ENCODE measurements around the gene SUMO2. TPM values are rescaled to one million over a fixed set of nuclear protein-coding genes. Genes with fewer than 3 reads are reported as not detected.
"Not testable (repeated sequence)": the region's sequence is repeated elsewhere in the genome, so short reads cannot be mapped to it uniquely, and the experiment has no call there.

SUMO2 gene
- total and polyA plus RNA-seq, 2 experiments from 2014 or later, result 70.8 to 465 TPM

DNA sequence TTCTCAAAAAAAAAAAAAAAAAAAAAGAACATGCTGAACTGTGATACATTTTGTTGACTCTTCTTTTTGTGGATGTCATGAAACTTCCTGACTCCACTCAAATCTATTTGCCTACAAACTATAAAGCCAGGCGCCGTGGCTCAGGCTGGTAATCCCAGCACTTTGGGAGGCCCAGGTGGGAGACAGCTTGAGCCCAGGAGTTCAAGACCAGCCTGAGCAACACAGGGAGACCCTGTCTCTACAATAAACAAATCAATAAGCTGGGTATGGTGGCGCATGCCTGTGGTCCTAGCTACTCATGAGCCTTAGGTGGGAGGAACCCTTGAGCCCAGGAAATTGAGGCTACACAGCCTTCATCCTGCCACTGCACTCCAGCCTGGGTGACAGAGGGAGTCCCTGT lies 49.8 kb downstream of the SUMO2 start:
- Histone ChIP-seq H4K20me1 (ENCODE audit: insufficient read depth) (no peaks in the 10 kb centered on the region), H3K27ac (no peak overlapping the region), H3K27me3 (replicated peaks; ENCODE audit: insufficient read depth) (no peaks in the 10 kb centered on the region), H3K4me1 (ENCODE audit: insufficient read depth) (no peaks in the 10 kb centered on the region), H3K9ac (no peak overlapping the region), H3K4me3 (no peak overlapping the region), H3K36me3 (ENCODE audit: low read depth) (peaks cover 2% of the 10 kb centered on the region; the same call in 1 of the 2 replicates), H3K4me2 (ENCODE audit: unreplicated experiment) (no peak overlapping the region), H3K9me2 (ENCODE audit: insufficient read depth) (no peaks in the 10 kb centered on the region), H3F3A (ENCODE audit: insufficient read depth) (peaks cover 27% of the 10 kb centered on the region), H2AFZ (no peak overlapping the region), H3K9me3 (ENCODE audit: low read depth) (no peaks in the 10 kb centered on the region), H3K79me2 (ENCODE audit: insufficient read depth) (peaks cover 20% of the 10 kb centered on the region; the same call in 1 of the 2 replicates)
- TF ChIP-seq EZH2 (IDR thresholded peaks at IDR 0.05; ENCODE audit: insufficient read depth, poor library complexity, severe bottlenecking) (no peak), EZH2phosphoT487 (IDR thresholded peaks at IDR 0.05; ENCODE audit: insufficient read depth, low read depth) (no peak)
- DNase-seq, result no peak
- 97 to 100% methylated on average over 3 of the region's 3 CpGs for WGBS, 2 experiments (ENCODE audit: low coverage in 1 of 2, low lambda C conversion rate in 2 of 2, missing lambda C conversion rate in 2 of 2)
- in situ Hi-C loops (cut with MboI), result no loop called here

DNA sequence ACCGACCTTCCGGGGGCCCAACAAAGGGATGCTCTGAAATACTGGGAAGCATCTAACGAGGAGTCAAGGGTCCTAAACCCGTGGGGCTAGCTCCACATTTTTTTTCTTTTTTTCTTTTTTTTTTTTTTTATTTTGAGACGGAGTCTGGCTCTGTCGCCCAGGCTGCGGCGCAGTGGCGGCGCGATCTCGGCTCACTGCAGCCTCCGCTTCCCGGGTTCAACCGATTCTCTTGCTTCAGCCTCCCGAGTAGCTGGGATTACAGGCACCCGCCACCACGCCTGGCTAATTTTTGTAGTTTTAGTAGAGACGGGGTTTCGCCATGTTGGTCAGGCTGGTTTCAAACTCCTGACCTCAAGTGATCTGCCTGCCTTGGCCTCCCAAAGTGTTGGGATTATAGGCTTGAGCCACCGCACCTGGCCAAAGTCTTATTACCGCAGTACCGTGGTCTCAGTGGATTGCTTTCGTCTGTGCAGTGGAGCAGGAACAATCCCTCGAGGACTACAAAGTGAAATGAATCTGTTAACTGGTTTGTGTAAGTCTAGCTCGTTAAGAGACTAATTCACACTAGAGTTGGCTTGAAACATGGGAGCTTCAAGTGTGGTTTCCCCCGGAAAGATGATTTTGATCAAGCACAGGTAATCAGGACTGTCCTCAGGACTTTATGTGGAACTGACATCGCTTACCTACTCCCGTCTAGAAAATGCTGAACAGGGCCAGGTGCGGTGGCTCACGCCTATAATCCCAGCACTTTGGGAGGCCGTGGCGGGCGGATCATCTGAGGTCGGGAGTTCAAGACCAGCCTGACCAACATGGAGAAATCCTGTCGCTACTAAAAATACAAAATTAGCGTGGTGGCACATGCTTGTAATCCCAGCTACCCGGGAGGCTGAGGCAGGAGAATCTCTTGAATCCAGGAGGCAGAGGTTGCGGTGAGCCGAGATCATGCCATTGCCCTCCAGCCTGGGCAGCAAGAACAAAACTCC lies 50.5 kb downstream of the SUMO2 start:
- peak overlapping the region; percentile 93 for H3K4me2 ChIP-seq (ENCODE audit: unreplicated experiment)
- in situ Hi-C loops (cut with MboI); H3K36me3 ChIP-seq (ENCODE audit: low read depth): not testable (repeated sequence)

DNA sequence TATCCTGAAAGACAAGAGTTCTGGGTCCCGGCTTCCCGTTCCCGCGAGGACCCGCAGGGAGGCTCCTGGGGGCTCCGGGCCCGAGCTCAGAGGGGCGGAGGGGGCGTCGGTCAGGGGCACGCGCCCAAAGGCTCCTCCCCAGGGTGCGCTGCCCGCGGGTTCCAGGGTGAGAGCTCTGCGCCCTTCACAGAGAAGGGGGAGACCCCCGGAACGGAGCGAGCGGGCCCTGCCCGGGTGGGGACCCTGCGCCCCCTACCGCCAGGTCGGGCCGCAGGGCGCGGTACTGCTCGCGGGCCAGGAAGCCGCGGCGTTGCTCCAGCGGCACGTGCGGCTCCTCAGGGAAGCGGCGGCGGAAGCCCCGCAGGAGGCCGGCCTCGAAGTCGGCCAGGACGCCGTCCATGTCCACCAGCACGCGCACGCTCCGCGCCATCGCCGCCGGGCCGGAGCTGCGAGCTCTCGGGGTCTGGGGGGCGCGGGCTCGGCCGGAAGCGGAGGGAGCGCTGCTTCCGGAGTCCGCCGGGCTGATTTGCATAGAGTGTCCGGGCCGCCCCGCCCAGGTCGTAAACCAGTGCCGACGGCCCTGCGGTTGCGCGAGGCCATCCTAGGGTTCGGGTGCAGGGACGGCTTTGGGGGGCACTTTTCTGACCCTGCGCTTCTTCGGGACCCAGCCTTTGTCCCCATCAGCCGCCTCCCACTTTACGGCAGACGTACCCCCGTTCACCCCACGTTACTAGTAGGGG lies 51.3 kb downstream of the SUMO2 start, which contains the start of gene NT5C:
NT5C (minus strand) TSS at position 465 of the 740 bp plus-strand sequence; CDS start at position 430, 35 bp downstream.
- H3K9ac ChIP-seq, result peak within 1 kb of the TSS; percentile 85
- H3K4me1 ChIP-seq (ENCODE audit: insufficient read depth), result no peaks in the 10 kb centered on the region
- H3K4me3 ChIP-seq, result peak within 1 kb of the TSS; percentile 86
- no peaks in the 10 kb centered on the region for H3K27me3 ChIP-seq (replicated peaks; ENCODE audit: insufficient read depth)
- H3K27ac ChIP-seq, result peak within 1 kb of the TSS; percentile 58
- H3K9me3 ChIP-seq (ENCODE audit: low read depth), result no peaks in the 10 kb centered on the region
- peaks cover 20% of the 10 kb centered on the region; the same call in 1 of the 2 replicates for H3K79me2 ChIP-seq (ENCODE audit: insufficient read depth)
- TF ChIP-seq EZH2phosphoT487 (IDR thresholded peaks at IDR 0.05; ENCODE audit: insufficient read depth, low read depth), result no peak
- no peak for TF ChIP-seq EZH2 (IDR thresholded peaks at IDR 0.05; ENCODE audit: insufficient read depth, poor library complexity, severe bottlenecking)
- H2AFZ ChIP-seq, result peak within 1 kb of the TSS; percentile 89
- H3K9me2 ChIP-seq (ENCODE audit: insufficient read depth), result no peaks in the 10 kb centered on the region
- H3K4me2 ChIP-seq (ENCODE audit: unreplicated experiment), result peak within 1 kb of the TSS; percentile 93
- in situ Hi-C loops (cut with MboI), result no loop called here
- no peaks in the 10 kb centered on the region for H4K20me1 ChIP-seq (ENCODE audit: insufficient read depth)
- H3F3A ChIP-seq (ENCODE audit: insufficient read depth), result peaks cover 16% of the 10 kb centered on the region
- peaks cover 2% of the 10 kb centered on the region; the same call in 1 of the 2 replicates for H3K36me3 ChIP-seq (ENCODE audit: low read depth)
- DNase-seq, result peak; percentile 93
- 1% methylated on average over 46 to 62 of the region's 82 CpGs for WGBS, 2 experiments (ENCODE audit: low coverage in 1 of 2, low lambda C conversion rate in 2 of 2, missing lambda C conversion rate in 2 of 2)

More for the DNA sequence above, 50.5 kb downstream of the SUMO2 start:
- Histone ChIP-seq H3K9ac (peak overlapping the region; percentile 85), H3K79me2 (ENCODE audit: insufficient read depth) (peaks cover 20% of the 10 kb centered on the region; the same call in 1 of the 2 replicates), H2AFZ (peak overlapping the region; percentile 89), H3K4me3 (peak overlapping the region; percentile 86), H3K27ac (peak overlapping the region; percentile 58), H3F3A (ENCODE audit: insufficient read depth) (peaks cover 25% of the 10 kb centered on the region)
- not testable (repeated sequence) for H4K20me1 ChIP-seq (ENCODE audit: insufficient read depth); H3K4me1 ChIP-seq (ENCODE audit: insufficient read depth); H3K27me3 ChIP-seq (replicated peaks; ENCODE audit: insufficient read depth); H3K9me3 ChIP-seq (ENCODE audit: low read depth); H3K9me2 ChIP-seq (ENCODE audit: insufficient read depth); DNase-seq
- WGBS, 2 experiments (ENCODE audit: low coverage in 1 of 2, low lambda C conversion rate in 2 of 2, missing lambda C conversion rate in 2 of 2), result 77 to 80% methylated on average over 37 to 40 of the region's 40 CpGs

DNA sequence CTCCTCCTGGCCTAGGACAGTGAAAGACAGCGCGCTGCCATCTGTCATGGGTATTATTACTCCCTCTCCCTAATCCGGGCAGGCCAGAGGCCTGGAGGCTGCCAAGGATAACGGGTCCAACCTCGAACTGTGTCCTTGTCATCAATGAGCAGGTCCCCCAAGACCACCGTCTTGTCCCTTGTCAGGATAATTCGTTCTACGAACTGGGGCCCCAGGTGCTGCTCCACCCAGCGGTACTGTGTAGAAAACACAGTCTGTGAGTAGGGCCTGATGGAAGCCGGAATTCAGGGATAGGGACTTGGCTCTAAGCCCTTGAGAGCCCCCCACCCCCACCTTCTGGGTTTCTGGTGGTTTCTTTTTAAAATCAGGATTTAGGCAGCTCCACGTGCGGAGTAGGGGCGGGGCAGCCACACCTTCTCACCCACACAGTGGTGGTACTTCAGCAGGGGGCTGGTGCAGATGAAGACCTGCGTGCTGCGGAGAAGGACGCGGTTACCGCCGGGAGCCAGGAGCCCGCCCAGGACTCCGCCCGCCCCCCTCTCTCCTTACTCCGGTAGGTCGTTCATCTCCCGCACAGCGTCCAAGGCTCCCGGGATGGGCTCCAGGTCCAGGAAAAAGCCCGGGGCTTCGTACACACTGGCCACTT lies 52.0 kb downstream of the SUMO2 start:
- peak overlapping the region; percentile 89 for H2AFZ ChIP-seq
- 13 to 18% methylated on average over 19 to 29 of the region's 29 CpGs for WGBS, 2 experiments (ENCODE audit: low coverage in 1 of 2, low lambda C conversion rate in 2 of 2, missing lambda C conversion rate in 2 of 2)

More for the DNA sequence above, 52.0 kb downstream of the SUMO2 start:
- Histone ChIP-seq H3K4me3 (peak overlapping the region; percentile 86), H3K9me3 (ENCODE audit: low read depth) (no peaks in the 10 kb centered on the region), H3K9ac (peak overlapping the region; percentile 85), H3F3A (ENCODE audit: insufficient read depth) (peaks cover 9% of the 10 kb centered on the region), H3K9me2 (ENCODE audit: insufficient read depth) (no peaks in the 10 kb centered on the region), H3K79me2 (ENCODE audit: insufficient read depth) (peaks cover 20% of the 10 kb centered on the region; the same call in 1 of the 2 replicates), H3K27ac (peak overlapping the region; percentile 58), H3K36me3 (ENCODE audit: low read depth) (0 out of 2 replicates have a peak, but pooled peaks cover 2% of the 10 kb centered on the region), H3K27me3 (replicated peaks; ENCODE audit: insufficient read depth) (no peaks in the 10 kb centered on the region), H3K4me2 (ENCODE audit: unreplicated experiment) (peak overlapping the region; percentile 93), H3K4me1 (ENCODE audit: insufficient read depth) (no peaks in the 10 kb centered on the region), H4K20me1 (ENCODE audit: insufficient read depth) (no peaks in the 10 kb centered on the region)
- peak; percentile 76 for DNase-seq
- no peak for TF ChIP-seq EZH2 (IDR thresholded peaks at IDR 0.05; ENCODE audit: insufficient read depth, poor library complexity, severe bottlenecking)
- no peak for TF ChIP-seq EZH2phosphoT487 (IDR thresholded peaks at IDR 0.05; ENCODE audit: insufficient read depth, low read depth)
- in situ Hi-C loops (cut with MboI), result no loop called here
